Measurements from ENCODE around the gene ARFGAP2. TPM values are rescaled to one million over a fixed set of nuclear protein-coding genes. Genes with fewer than 3 reads are reported as not detected.

Gene ARFGAP2
- total and polyA plus RNA-seq, 2 of the 8 experiments (the other 6 are each of a cell fraction or from before 2014, with no cell fraction given), result 50.2 to 64.0 TPM

DNA sequence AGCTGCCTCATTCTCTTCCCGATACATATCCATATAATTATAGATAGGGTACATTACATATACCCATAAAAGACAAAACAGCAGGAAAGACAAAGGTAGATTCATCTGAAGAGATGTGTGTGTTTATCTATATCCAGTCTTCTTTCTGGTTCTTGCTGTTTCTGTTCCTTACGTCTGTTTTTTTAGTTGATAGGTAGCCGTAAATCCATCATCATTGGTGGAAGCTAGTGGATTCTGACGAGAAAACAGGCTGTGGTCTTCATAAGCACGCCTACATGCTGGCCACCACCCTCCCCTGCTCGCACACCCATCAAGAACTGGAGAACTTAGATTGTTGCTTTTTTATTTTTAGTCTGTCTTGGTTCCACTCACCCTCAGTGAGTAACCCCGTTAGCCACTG lies 51.6 kb downstream of the ARFGAP2 start:
- H3K9ac ChIP-seq (replicated peaks in 1 of 4; ENCODE audit: extremely low read depth in 1 of 4, low read depth in 3 of 4, low read length in 3 of 4), result no peak overlapping the region
- ChIA-PET CTCF (ENCODE audit: partially characterized antibody) (no interaction called here), POLR2A (ENCODE audit: partially characterized antibody) (interaction anchor here (0.6 to 1.0 kb wide), 2 partner anchors 13 to 581 kb away, joined by 3 read pairs; no protein-coding TSS in a partner anchor)
- H3K4me1 ChIP-seq (replicated peaks in 1 of 4; ENCODE audit: control insufficient read depth in 3 of 4, insufficient read depth in 4 of 4, low read length in 3 of 4), result peaks cover 0 to 7% (median 1%) of the 10 kb centered on the region in 4 experiments; a peak in 3 of 7 replicates
- H3K14ac ChIP-seq (ENCODE audit: insufficient read length), result no peak overlapping the region
- no peaks in the 10 kb centered on the region for H4K20me1 ChIP-seq (replicated peaks in 1 of 2; ENCODE audit: control insufficient read depth in 1 of 2, insufficient read depth in 2 of 2, low read length in 2 of 2)
- no peak for TF ChIP-seq BACH1 (IDR thresholded peaks at IDR 0.05; ENCODE audit: low read length)
- TF ChIP-seq SP4 (IDR thresholded peaks at IDR 0.05; ENCODE audit: low read length), result no peak
- TF ChIP-seq HDAC2 (IDR thresholded peaks at IDR 0.05; ENCODE audit: borderline replicate concordance in 1 of 2, low read depth in 2 of 2, low read length in 2 of 2), result no peak
- no peak for TF ChIP-seq SUZ12 (IDR thresholded peaks at IDR 0.05; ENCODE audit: low read length)
- TF ChIP-seq, protein P1, sequence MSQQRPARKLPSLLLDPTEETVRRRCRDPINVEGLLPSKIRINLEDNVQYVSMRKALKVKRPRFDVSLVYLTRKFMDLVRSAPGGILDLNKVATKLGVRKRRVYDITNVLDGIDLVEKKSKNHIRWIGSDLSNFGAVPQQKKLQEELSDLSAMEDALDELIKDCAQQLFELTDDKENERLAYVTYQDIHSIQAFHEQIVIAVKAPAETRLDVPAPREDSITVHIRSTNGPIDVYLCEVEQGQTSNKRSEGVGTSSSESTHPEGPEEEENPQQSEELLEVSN (IDR thresholded peaks at IDR 0.05), result no peak
- TF ChIP-seq EZH2 (IDR thresholded peaks at IDR 0.05; ENCODE audit: low read depth, low read length, severe bottlenecking), result no peak
- TF ChIP-seq BRCA1 (IDR thresholded peaks at IDR 0.05; ENCODE audit: low read depth, low read length), result no peak
- TF ChIP-seq PHF8 (conservative IDR thresholded peaks at IDR 0.05; ENCODE audit: low read depth, low read length), result no peak
- no peak for TF ChIP-seq CBX8 (IDR thresholded peaks at IDR 0.05; ENCODE audit: borderline replicate concordance, low read depth, low read length)
- no peak for TF ChIP-seq TBP (IDR thresholded peaks at IDR 0.05; ENCODE audit: low read depth, low read length)
- TF ChIP-seq ATF3 (IDR thresholded peaks at IDR 0.05; ENCODE audit: insufficient read depth, low read depth, low read length), result no peak
- no peak for TF ChIP-seq NRF1 (IDR thresholded peaks at IDR 0.05; ENCODE audit: low read depth, low read length)
- H3K27ac ChIP-seq (ENCODE audit: low read depth, low read length), result no peak overlapping the region
- H3K4me3 ChIP-seq (ENCODE audit: extremely low read depth in 1 of 4, insufficient read depth in 2 of 4, low read depth in 3 of 4, low read length in 4 of 4), result no peak overlapping the region
- FAIRE-seq, result no peak
- no peak for DNase-seq (ENCODE audit: low read depth in 1 of 2, low spot score in 2 of 2)
- H3K27me3 ChIP-seq (replicated peaks in 1 of 4; ENCODE audit: control insufficient read depth in 3 of 4, extremely low read depth in 1 of 4, insufficient read depth in 3 of 4, low read length in 3 of 4), result no peaks in the 10 kb centered on the region
- H3K18ac ChIP-seq (ENCODE audit: extremely low read depth, low read length), result no peak overlapping the region
- no peaks in the 10 kb centered on the region for H3K79me1 ChIP-seq (ENCODE audit: low read depth, low read length)
- H4K8ac ChIP-seq (ENCODE audit: extremely low read depth, insufficient read depth, low read length), result no peak overlapping the region
- no peak overlapping the region for H3K4ac ChIP-seq (replicated peaks; ENCODE audit: insufficient read length, low read depth, low read length)
- no peaks in the 10 kb centered on the region for H3K79me2 ChIP-seq (ENCODE audit: control insufficient read depth in 1 of 2, insufficient read depth in 2 of 2, low read length in 2 of 2)
- no peak overlapping the region for H2AK5ac ChIP-seq (ENCODE audit: low read depth, low read length)
- no peak overlapping the region for H3K4me2 ChIP-seq (ENCODE audit: insufficient read depth in 1 of 2, low read depth in 2 of 2, low read length in 2 of 2)
- H2BK15ac ChIP-seq (ENCODE audit: low read length), result no peak overlapping the region
- no peak overlapping the region for H2BK20ac ChIP-seq (ENCODE audit: low read length)
- no peak overlapping the region for H2BK5ac ChIP-seq (ENCODE audit: low read depth, low read length)
- 95% methylated on average over 7 of the region's 7 CpGs; no CpG with 5 or more reads in 1 of the 2 experiments for WGBS, 2 experiments (ENCODE audit: extremely low coverage in 1 of 2, insufficient coverage in 1 of 2, insufficient read length in 1 of 2, insufficient replicate concordance in 2 of 2, low coverage in 1 of 2, low lambda C conversion rate in 2 of 2, missing lambda C conversion rate in 1 of 2)
- H3K9me3 ChIP-seq (ENCODE audit: insufficient read depth in 2 of 2, low read depth in 1 of 2, low read length in 1 of 2), result no peaks in the 10 kb centered on the region
- H3K56ac ChIP-seq (replicated peaks; ENCODE audit: insufficient read length, low read depth, low read length), result no peak overlapping the region
- H3K36me3 ChIP-seq (ENCODE audit: control insufficient read depth in 2 of 4, insufficient read depth in 4 of 4, low read length in 3 of 4), result no peaks in the 10 kb centered on the region
- no peak overlapping the region for H2BK12ac ChIP-seq (ENCODE audit: low read depth, low read length)
- no peaks in the 10 kb centered on the region for H3K23me2 ChIP-seq (ENCODE audit: low read depth, low read length)
- no peak overlapping the region for H4K91ac ChIP-seq (replicated peaks; ENCODE audit: insufficient read length, low read length)
- H2AFZ ChIP-seq (ENCODE audit: low read length), result no peak overlapping the region
- no peak overlapping the region for H4K5ac ChIP-seq (ENCODE audit: insufficient read length, low read depth, low read length)
- no peak overlapping the region for H2BK120ac ChIP-seq (replicated peaks; ENCODE audit: low read depth, low read length)
- H3K23ac ChIP-seq (ENCODE audit: insufficient read length), result no peak overlapping the region
